ENCODE measurements around the gene ARHGAP42. TPM values are rescaled to one million over a fixed set of nuclear protein-coding genes. Genes with fewer than 3 reads are reported as not detected.

ARHGAP42 gene
- total RNA-seq, 2 experiments from 2014 or later = not detected

DNA sequence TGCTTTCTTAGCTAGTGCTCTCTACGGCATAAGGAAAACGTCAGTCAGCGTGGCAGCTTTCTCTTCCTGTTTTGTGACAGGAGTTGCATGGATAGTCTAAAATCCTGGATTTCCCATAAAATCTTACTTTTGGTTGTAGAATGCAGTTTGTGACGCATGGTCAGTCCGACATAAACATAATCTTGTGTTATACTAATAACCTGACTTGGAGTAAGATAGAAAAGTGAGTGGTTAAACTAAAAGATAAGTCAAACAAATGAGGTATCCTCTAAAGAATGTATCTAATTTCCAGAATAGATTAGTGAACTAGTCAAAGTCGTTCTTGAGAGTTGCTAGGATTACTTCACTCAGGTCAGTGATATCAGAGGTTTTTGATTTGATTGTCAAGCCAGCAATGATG is 285.0 kb downstream of the ARHGAP42 start:
- no peak for DNase-seq
- H3K36me3 Mint-ChIP-seq = no peaks in the 10 kb centered on the region
- CTCF ChIA-PET = no interaction called here
- no peak overlapping the region for H3K4me3 Mint-ChIP-seq
- H3K9me3 Mint-ChIP-seq = peaks cover 12% of the 10 kb centered on the region
- H3K27ac Mint-ChIP-seq = no peak overlapping the region
- intact Hi-C loops (cut with micrococcal nuclease) = no loop called here
- POLR2A ChIA-PET = no interaction called here
- no peaks in the 10 kb centered on the region for H3K27me3 Mint-ChIP-seq
- H3K4me1 Mint-ChIP-seq (ENCODE audit: low read depth) = no peaks in the 10 kb centered on the region

DNA sequence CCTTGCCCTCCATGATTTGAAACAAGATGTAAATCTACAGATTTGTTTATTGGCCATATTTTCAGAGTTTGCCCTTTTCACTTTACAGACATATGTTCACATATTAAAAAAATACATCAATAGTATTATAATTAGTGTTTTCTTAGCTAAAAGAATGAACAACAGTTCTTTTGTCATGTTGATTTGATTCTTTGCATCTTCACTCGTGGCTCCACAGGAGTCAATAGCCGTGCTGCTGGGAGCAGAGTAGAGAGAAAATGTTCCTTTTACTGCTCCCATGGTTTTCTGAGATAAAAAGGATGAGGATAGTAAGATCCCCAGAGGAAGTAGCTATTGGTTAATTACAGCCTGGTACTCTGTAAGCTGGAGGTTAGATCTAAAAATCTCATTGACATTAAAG is 291.4 kb downstream of the ARHGAP42 start:
- Mint-ChIP-seq H3K27ac (no peak overlapping the region), H3K36me3 (no peaks in the 10 kb centered on the region), H3K27me3 (no peaks in the 10 kb centered on the region), H3K9me3 (no peaks in the 10 kb centered on the region), H3K4me1 (ENCODE audit: low read depth) (no peaks in the 10 kb centered on the region), H3K4me3 (no peak overlapping the region)
- no peak for DNase-seq
- ChIA-PET CTCF (no interaction called here), POLR2A (no interaction called here)
- intact Hi-C loops (cut with micrococcal nuclease) = no loop called here

DNA sequence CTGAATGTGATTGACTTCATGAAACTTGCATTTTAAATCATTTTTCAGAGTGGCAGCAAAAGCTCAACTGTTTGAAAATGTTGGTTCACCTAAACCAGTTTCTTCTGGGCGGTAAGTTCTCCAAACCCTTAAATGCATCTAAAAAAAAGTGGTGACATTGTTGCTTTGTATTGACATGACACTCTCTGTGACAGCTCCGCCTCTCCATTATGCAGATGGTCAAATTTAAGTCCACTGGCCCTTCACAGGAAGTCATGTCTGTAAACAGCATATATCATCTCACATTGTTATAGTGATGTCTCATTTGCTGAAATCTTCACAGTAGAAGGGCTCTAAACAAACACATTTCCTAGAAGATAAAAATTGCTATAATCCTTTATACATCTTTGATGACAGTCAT is 291.9 kb downstream of the ARHGAP42 start:
- H3K4me3 Mint-ChIP-seq = no peak overlapping the region
- ChIA-PET POLR2A (no interaction called here), CTCF (no interaction called here)
- H3K4me1 Mint-ChIP-seq (ENCODE audit: low read depth) = no peaks in the 10 kb centered on the region
- H3K9me3 Mint-ChIP-seq = no peaks in the 10 kb centered on the region
- H3K27ac Mint-ChIP-seq = no peak overlapping the region
- no peaks in the 10 kb centered on the region for H3K27me3 Mint-ChIP-seq
- intact Hi-C loops (cut with micrococcal nuclease) = no loop called here
- H3K36me3 Mint-ChIP-seq = no peaks in the 10 kb centered on the region
- no peak for DNase-seq

DNA sequence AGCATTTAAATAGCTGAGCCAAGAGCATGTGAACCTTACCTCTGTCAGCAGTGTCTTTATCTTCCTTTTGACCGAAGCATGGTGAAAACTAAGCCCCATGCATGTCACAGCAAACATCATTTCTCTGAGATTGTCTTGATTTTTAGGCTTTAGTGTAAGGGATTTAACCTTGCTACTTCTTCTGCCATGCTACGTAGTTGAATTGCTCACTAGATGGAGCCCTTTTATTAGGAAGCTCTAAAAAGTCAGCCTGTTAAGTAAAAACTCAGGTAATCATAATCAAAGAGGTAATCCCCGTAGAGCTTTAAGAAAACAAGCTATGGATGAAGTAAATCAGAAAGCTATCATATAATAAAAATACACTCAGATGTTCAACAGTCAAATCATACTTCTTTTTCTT is 293.1 kb downstream of the ARHGAP42 start:
- H3K4me1 Mint-ChIP-seq (ENCODE audit: low read depth) = no peaks in the 10 kb centered on the region
- H3K27me3 Mint-ChIP-seq = no peaks in the 10 kb centered on the region
- CTCF ChIA-PET = no interaction called here
- no peak overlapping the region for H3K27ac Mint-ChIP-seq
- H3K4me3 Mint-ChIP-seq = no peak overlapping the region
- H3K9me3 Mint-ChIP-seq = peaks cover 7% of the 10 kb centered on the region
- DNase-seq = no peak
- intact Hi-C loops (cut with micrococcal nuclease) = no loop called here
- no peaks in the 10 kb centered on the region for H3K36me3 Mint-ChIP-seq
- POLR2A ChIA-PET = no interaction called here

DNA sequence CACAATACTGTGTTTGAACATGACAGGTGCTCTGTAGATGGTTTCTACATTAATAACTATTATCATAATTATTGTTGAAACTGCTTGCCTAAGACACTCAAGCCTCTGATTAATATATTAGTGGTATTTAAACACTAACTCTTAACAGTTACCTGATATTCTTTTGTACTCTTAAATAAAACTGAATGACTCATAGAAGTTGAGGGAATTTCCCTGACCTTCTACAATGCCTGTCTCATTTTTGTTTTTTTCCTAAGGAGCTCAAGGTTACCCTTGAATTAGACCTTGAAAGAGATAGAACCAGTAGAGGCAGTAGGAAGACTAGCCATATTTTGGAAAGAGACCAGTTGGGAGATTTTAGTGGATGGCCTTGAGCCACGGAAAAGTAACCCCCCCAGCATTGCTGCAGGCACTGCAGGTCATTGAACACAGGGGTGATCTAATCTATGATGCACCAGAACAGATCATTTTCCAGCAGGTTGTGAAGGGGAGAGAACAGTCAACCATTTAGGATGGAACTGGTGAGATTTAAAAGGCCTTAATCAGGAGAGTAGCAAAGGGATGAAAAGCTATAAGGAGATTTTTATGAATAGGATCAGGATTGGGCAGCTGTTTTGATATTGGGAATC is 294.2 kb downstream of the ARHGAP42 start:
- Mint-ChIP-seq H3K27ac (no peak overlapping the region), H3K9me3 (peaks cover 7% of the 10 kb centered on the region), H3K27me3 (no peaks in the 10 kb centered on the region), H3K36me3 (no peaks in the 10 kb centered on the region), H3K4me3 (no peak overlapping the region), H3K4me1 (ENCODE audit: low read depth) (no peaks in the 10 kb centered on the region)
- POLR2A ChIA-PET = no interaction called here
- CTCF ChIA-PET = no interaction called here
- intact Hi-C loops (cut with micrococcal nuclease) = no loop called here
- no peak for DNase-seq

DNA sequence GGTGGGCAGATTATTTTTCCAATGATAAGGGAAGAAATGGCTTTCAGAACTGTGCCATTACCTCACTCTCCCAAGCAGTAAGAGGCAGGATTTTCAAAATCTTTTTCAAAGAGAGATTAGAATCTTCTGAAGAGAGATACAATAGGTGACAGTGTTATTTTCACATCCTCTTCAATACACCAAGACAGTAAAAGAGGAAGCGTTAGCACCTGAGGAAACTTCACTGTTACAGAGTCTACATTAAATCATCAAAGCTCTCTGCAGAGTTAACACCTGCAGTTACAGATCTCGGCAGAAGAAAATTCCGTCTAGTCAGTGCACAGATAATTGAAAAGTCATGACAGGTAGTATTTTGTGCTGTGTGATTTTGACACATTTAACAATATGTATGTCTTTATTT is 297.6 kb downstream of the ARHGAP42 start:
- ChIA-PET POLR2A (no interaction called here), CTCF (no interaction called here)
- Mint-ChIP-seq H3K4me1 (ENCODE audit: low read depth) (no peaks in the 10 kb centered on the region), H3K4me3 (no peak overlapping the region), H3K27ac (no peak overlapping the region), H3K9me3 (peaks cover 7% of the 10 kb centered on the region), H3K36me3 (no peaks in the 10 kb centered on the region), H3K27me3 (no peaks in the 10 kb centered on the region)
- DNase-seq = no peak
- intact Hi-C loops (cut with micrococcal nuclease) = no loop called here

DNA sequence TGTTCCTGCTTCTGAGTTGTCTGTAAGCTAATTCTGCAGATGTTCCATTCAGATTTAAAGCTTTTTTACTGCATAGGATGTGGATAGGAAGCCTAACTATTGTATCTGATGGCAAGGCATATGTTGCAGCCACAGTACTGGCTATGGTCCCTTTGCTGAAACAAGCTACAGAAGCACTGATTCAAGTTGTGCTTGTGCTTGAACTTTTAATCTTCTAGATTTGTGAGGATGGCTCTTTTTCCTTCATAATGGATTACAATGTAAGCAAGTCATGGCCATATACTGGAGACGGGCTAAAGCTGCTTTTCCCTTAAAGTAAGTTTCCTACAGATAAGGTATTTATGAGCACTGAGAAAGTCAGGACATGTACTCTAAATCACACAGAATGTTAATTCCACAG is 303.8 kb downstream of the ARHGAP42 start:
- no peaks in the 10 kb centered on the region for H3K27me3 Mint-ChIP-seq
- no peak overlapping the region for H3K4me3 Mint-ChIP-seq
- H3K4me1 Mint-ChIP-seq (ENCODE audit: low read depth) = no peaks in the 10 kb centered on the region
- no peaks in the 10 kb centered on the region for H3K9me3 Mint-ChIP-seq
- H3K27ac Mint-ChIP-seq = no peak overlapping the region
- no peak for DNase-seq
- H3K36me3 Mint-ChIP-seq = no peaks in the 10 kb centered on the region
- CTCF ChIA-PET = no interaction called here
- intact Hi-C loops (cut with micrococcal nuclease) = no loop called here
- POLR2A ChIA-PET = no interaction called here

DNA sequence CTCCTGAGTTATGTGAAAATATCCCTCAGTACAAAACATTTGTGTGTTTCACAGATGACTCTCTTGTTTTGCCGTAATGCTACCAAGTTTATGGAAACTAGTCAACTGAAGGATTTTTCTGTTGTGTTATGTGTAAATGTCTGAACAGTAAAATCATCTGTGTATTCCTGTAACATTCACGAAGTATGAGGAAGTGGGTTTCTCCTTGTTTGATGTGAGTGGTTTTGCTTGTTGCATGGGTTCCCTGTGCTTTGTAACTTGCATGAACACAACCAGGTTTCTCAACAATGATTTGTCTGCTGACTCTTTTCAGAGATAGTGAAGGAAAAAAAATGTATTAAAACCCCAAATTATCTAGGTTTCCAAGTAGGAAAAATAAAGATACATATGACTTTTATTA is 304.5 kb downstream of the ARHGAP42 start:
- Mint-ChIP-seq H3K4me1 (ENCODE audit: low read depth) (no peaks in the 10 kb centered on the region), H3K27ac (no peak overlapping the region), H3K9me3 (no peaks in the 10 kb centered on the region), H3K27me3 (no peaks in the 10 kb centered on the region), H3K4me3 (no peak overlapping the region), H3K36me3 (no peaks in the 10 kb centered on the region)
- intact Hi-C loops (cut with micrococcal nuclease) = no loop called here
- ChIA-PET POLR2A (no interaction called here), CTCF (no interaction called here)
- DNase-seq = no peak

DNA sequence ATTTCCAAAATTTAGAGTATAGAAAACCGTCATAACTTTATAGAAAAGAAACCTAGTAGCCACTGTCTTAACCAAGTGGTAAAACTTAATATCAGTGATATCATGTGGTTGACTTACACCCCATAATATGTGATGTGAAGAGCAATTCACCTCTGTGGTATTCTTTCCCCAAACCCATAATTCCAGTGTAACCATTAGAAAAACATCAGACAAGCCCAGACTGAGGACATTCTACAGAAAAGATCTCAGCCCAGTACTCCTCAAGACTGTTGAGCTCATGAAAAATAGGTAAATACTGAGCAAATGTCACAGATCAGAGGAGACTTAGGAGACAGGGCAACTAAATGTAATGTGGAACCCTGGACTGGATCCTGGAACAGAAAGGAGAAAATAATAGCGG is 307.9 kb downstream of the ARHGAP42 start:
- intact Hi-C loops (cut with micrococcal nuclease) = no loop called here
- Mint-ChIP-seq H3K27ac (no peak overlapping the region), H3K9me3 (peaks cover 2% of the 10 kb centered on the region), H3K27me3 (no peaks in the 10 kb centered on the region), H3K4me3 (no peak overlapping the region), H3K4me1 (ENCODE audit: low read depth) (no peaks in the 10 kb centered on the region), H3K36me3 (no peaks in the 10 kb centered on the region)
- ChIA-PET POLR2A (no interaction called here), CTCF (no interaction called here)
- DNase-seq = no peak

DNA sequence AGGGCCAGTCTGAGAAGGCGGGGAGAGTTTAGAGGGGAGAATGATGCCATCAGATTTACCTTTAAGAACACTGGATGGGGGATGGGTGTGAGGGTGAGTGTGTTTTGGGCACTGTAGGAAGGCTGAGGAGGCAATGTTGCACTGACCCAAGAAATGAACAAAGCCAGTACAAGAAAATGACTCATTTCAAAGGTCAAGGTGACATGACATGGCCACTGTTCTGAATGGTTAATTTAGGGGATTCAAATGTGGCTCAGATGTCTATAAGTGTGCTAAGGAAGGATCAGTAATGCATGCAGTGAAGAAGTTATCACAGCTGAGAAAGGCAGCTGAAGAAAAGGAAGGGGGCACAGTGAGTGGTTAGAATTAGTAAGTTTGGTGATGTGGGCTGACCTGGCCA is 312.7 kb downstream of the ARHGAP42 start:
- no peak overlapping the region for H3K27ac Mint-ChIP-seq
- H3K9me3 Mint-ChIP-seq = peaks cover 11% of the 10 kb centered on the region
- intact Hi-C loops (cut with micrococcal nuclease) = no loop called here
- H3K4me1 Mint-ChIP-seq (ENCODE audit: low read depth) = no peaks in the 10 kb centered on the region
- ChIA-PET POLR2A (no interaction called here), CTCF (no interaction called here)
- H3K27me3 Mint-ChIP-seq = no peaks in the 10 kb centered on the region
- H3K4me3 Mint-ChIP-seq = no peak overlapping the region
- no peak for DNase-seq
- H3K36me3 Mint-ChIP-seq = no peaks in the 10 kb centered on the region

DNA sequence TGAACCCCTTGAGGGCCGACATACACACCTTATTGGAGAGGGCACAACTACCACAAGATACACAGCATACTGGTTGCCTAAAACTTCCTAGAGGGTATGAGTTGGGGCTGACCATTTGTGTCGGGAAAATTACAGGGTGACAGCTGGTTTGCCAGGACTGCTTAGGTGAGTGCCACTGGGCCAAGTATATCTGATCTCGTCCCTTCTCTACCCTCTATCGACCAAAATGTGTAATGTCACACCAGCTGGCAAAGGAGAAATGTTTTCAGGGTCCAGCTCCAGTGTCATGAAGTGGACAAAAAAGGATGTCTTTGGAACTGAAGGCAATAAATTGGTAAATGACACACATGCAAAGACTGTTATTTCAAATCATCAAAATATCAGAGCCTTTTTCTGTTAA is 316.4 kb downstream of the ARHGAP42 start:
- intact Hi-C loops (cut with micrococcal nuclease) = no loop called here
- ChIA-PET POLR2A (no interaction called here), CTCF (no interaction called here)
- H3K27ac Mint-ChIP-seq = no peak overlapping the region
- H3K27me3 Mint-ChIP-seq = no peaks in the 10 kb centered on the region
- no peak overlapping the region for H3K4me3 Mint-ChIP-seq
- no peaks in the 10 kb centered on the region for H3K4me1 Mint-ChIP-seq (ENCODE audit: low read depth)
- DNase-seq = no peak
- no peaks in the 10 kb centered on the region for H3K36me3 Mint-ChIP-seq
- peaks cover 15% of the 10 kb centered on the region for H3K9me3 Mint-ChIP-seq

DNA sequence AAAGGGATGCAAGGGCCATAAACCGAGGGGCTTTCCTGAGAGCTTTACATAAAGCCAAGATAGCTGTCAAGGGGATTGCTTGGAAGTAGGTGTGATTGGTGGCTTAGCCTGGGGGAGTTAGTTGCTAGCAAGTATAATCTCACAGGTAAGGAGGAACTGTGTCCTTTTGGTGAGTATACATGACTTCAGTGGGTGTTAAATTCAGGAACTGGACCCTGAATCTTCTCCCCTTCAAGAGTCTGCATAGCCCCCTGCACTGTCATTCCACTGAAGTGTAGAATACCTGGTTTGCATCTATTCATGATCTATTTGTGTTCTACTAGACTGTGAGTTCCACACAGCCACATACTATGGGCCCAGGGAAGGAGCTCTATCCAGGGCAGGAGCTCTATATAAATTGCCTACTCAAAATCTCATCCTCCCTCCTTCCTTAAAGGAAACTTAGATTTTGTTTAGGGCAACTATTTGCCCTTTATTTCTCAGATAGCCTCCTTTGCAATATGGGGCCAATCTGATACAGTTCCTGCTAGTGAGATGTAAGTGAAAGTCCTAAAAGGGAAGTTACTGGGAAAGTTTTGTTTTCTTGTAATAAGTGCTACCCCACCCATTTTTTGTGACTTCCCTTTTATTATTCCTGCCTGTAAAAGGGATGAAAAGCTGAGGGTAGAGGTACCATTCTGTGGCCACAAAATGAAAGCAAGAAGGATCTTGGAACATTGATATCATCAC is 322.0 kb downstream of the ARHGAP42 start:
- intact Hi-C loops (cut with micrococcal nuclease) = no loop called here
- H3K27me3 Mint-ChIP-seq = no peaks in the 10 kb centered on the region
- no peaks in the 10 kb centered on the region for H3K36me3 Mint-ChIP-seq
- H3K27ac Mint-ChIP-seq = no peak overlapping the region
- no peak for DNase-seq
- no peak overlapping the region for H3K4me3 Mint-ChIP-seq
- H3K9me3 Mint-ChIP-seq = peaks cover 8% of the 10 kb centered on the region
- ChIA-PET CTCF (no interaction called here), POLR2A (no interaction called here)
- H3K4me1 Mint-ChIP-seq (ENCODE audit: low read depth) = no peaks in the 10 kb centered on the region

DNA sequence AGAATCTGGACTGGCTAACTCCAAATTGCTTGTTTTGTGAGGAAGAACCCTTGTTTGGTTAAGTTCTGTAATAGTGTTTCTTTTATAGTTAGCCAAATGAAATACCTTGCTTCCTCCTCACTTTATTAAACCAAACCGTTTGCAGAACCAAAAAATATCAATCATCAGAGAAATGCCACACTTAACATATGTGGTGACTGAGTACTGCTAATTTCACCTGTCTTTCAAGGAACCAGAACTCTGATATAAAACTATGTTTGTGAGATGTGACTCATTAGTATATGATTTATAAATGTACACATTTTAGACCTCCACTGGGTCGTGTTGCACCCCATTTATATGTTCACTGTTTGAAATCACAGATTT is 322.6 kb downstream of the ARHGAP42 start:
- Mint-ChIP-seq H3K4me3 (no peak overlapping the region), H3K36me3 (no peaks in the 10 kb centered on the region), H3K27me3 (no peaks in the 10 kb centered on the region), H3K4me1 (ENCODE audit: low read depth) (no peaks in the 10 kb centered on the region), H3K9me3 (peaks cover 5% of the 10 kb centered on the region), H3K27ac (no peak overlapping the region)
- CTCF ChIA-PET = no interaction called here
- intact Hi-C loops (cut with micrococcal nuclease) = no loop called here
- DNase-seq = no peak
- POLR2A ChIA-PET = no interaction called here
